K562 (cell line): Measurements from ENCODE around the gene SRCAP. TPM values are rescaled to one million over a fixed set of nuclear protein-coding genes. Genes with fewer than 3 reads are reported as not detected.
A peak's percentile ranks its signal among the peaks of the same experiment; 100 is the strongest.

ENCODE experiments used
- BRCA1 ChIP-seq, 2 experiments: fragments of 450-650 bp in 1 of 2; sonication (generic) in 1 of 2; formaldehyde crosslinking in 1 of 2; IDR thresholded peaks; 2 replicates each; pipeline versions ENCODE4 v1.5.0 to v1.6.1; 2017 to 2020; ENCODE audit warnings: mild to moderate bottlenecking in 1 of 2, missing genetic modification reagents in 1 of 2
- FIP1L1 ChIP-seq: fragments of 200-400 bp; formaldehyde crosslinking; IDR thresholded peaks from 2 replicates; pipeline ENCODE4 v1.6.1; 2018; ENCODE audit warnings: mild to moderate bottlenecking, low read depth, low read length; ENCODE audit not compliant: poor library complexity, severe bottlenecking
- FOSL1 ChIP-seq: fragments of 200-800 bp; sonication (Bioruptor generic); conservative IDR thresholded peaks from 2 replicates; pipeline ENCODE4 v1.6.1; 2016; ENCODE audit warnings: missing genetic modification characterization, missing compliant biosample characterization
- HDGF ChIP-seq: fragments of 450-650 bp; IDR thresholded peaks from 2 replicates; pipeline ENCODE4 v1.6.1; 2016
- HINFP ChIP-seq: fragments of 450-650 bp; conservative IDR thresholded peaks from 2 replicates; pipeline ENCODE4 v1.6.1; 2016; ENCODE audit warnings: missing genetic modification characterization, low read depth, mild to moderate bottlenecking, control low read depth, missing compliant biosample characterization
- HNRNPL ChIP-seq: fragments of 200-400 bp; formaldehyde crosslinking; IDR thresholded peaks from 2 replicates; pipeline ENCODE4 v1.6.1; 2017; ENCODE audit warnings: low read depth, mild to moderate bottlenecking, low read length
- MTF1 ChIP-seq: fragments of 250-450 bp; sonication (Bioruptor Pico); IDR thresholded peaks from 2 replicates; pipeline ENCODE4 v1.9.0; 2021; ENCODE audit warnings: moderate library complexity, mild to moderate bottlenecking, inconsistent platforms, borderline replicate concordance
- MYC ChIP-seq, 2 experiments: fragments of 250-450 bp in 1 of 2; sonication (Bioruptor Pico) in 1 of 2; IDR thresholded peaks; 2 replicates each; pipeline versions ENCODE4 v1.5.1 to v1.6.1; 2012 to 2021; ENCODE audit warnings: low read depth in 2 of 2, borderline replicate concordance in 1 of 2, improper control_type of control experiment in 1 of 2, low read length in 1 of 2, mild to moderate bottlenecking in 1 of 2, moderate library complexity in 1 of 2
- POLR2AphosphoS5 ChIP-seq: IDR thresholded peaks from 2 replicates; pipeline ENCODE4 v1.6.1; 2011; ENCODE audit warnings: mild to moderate bottlenecking, low read depth, low read length, moderate library complexity; ENCODE audit not compliant: control insufficient read depth, insufficient read depth
- POLR2B ChIP-seq: fragments of 450-650 bp; IDR thresholded peaks from 2 replicates; pipeline ENCODE4 v1.6.1; 2018; ENCODE audit warnings: low read depth; ENCODE audit not compliant: partially characterized antibody
- PYGO2 ChIP-seq: fragments of 450-650 bp; IDR thresholded peaks from 2 replicates; pipeline ENCODE4 v1.6.1; 2016; ENCODE audit warnings: mild to moderate bottlenecking, missing genetic modification characterization, moderate library complexity, missing compliant biosample characterization
- SRSF9 ChIP-seq: fragments of 200-400 bp; formaldehyde crosslinking; IDR thresholded peaks from 2 replicates; pipeline ENCODE4 v1.6.1; 2017; ENCODE audit warnings: low read depth, low read length, borderline replicate concordance
- YBX1 ChIP-seq: fragments of 450-650 bp; IDR thresholded peaks from 2 replicates; pipeline ENCODE4 v1.7.1; 2016; ENCODE audit warnings: mild to moderate bottlenecking
- ZC3H11A ChIP-seq: IDR thresholded peaks from 2 replicates; pipeline ENCODE4 v1.6.1; 2012; ENCODE audit warnings: low read depth, low read length, improper control_type of control experiment
- ZKSCAN8 ChIP-seq: fragments of 200-800 bp; sonication (Bioruptor generic); IDR thresholded peaks from 2 replicates; pipeline ENCODE4 v1.6.1; 2016; ENCODE audit warnings: missing genetic modification characterization, missing compliant biosample characterization
- ZNF134 ChIP-seq: fragments of 250-450 bp; sonication (Bioruptor Pico); conservative IDR thresholded peaks from 2 replicates; pipeline ENCODE4 v1.4.0; 2020
- ZNF408 ChIP-seq: fragments of 250-450 bp; sonication (Bioruptor Pico); IDR thresholded peaks from 2 replicates; pipeline ENCODE4 v1.4.0; 2020; ENCODE audit warnings: low read depth, mild to moderate bottlenecking, moderate library complexity
- polyA plus RNA-seq, 8 experiments: library from polyadenylated mRNA; depleted of rRNA in 4 of 8; stranded (reverse) in 5 of 8; unstranded in 3 of 8; fragments of >200 nt; fragmentation: Nextera tagmentation in 2 of 8; fragmentation: Illumina TruSeq in 1 of 8; extraction: Ambion mirVana in 2 of 8; extraction: Trizol in 1 of 8; gene quantifications; 2 replicates each; pipeline versions ENCODE4 v1.2.1 to v1.2.3, GENCODE V29; 2011 to 2014; ENCODE audit warnings: inconsistent platforms in 1 of 8, missing spikeins in 1 of 8
- total RNA-seq, 7 experiments: library from RNA; depleted of rRNA in 6 of 7; stranded (reverse); fragments of >200 nt in 6 of 7; fragmentation: Illumina TruSeq in 2 of 7; extraction: Trizol in 2 of 7; gene quantifications; 2 replicates each; pipeline versions ENCODE4 v1.2.1 to v1.2.3, GENCODE V29; 2011 to 2021; ENCODE audit warnings: low replicate concordance in 1 of 7
- TF ChIP-seq, protein P1 (sequence below): fragments of 450-650 bp; IDR thresholded peaks from 2 replicates; pipeline ENCODE4 v1.6.1; 2018; ENCODE audit not compliant: partially characterized antibody

The SRCAP gene
- total and polyA plus RNA-seq, 9 of the 15 experiments (the other 6 are each of a cell fraction or from before 2014, with no cell fraction given) = 0.21 to 62.6 (median 5.8) TPM

- no peak for TF ChIP-seq HINFP (tag)
- no peak for TF ChIP-seq ZC3H11A
- no peak for TF ChIP-seq PYGO2 (tag)
- peak; percentile 92 for TF ChIP-seq MYC (IDR thresholded peaks at IDR 0.05; ENCODE audit: low read depth, low read length)
- TF ChIP-seq MYC (CRISPR knock-in tag; IDR thresholded peaks at IDR 0.05; ENCODE audit: borderline replicate concordance, low read depth) = no peak; the same call in 1 of the 2 replicates
- TF ChIP-seq ZNF408 (CRISPR knock-in tag) = no peak
- TF ChIP-seq MTF1 (CRISPR knock-in tag) = no peak
- peak; percentile 77 for TF ChIP-seq POLR2AphosphoS5
- TF ChIP-seq HDGF = peak; percentile 96
- TF ChIP-seq YBX1 = no peak
- TF ChIP-seq HNRNPL = no peak
- TF ChIP-seq, protein P1, sequence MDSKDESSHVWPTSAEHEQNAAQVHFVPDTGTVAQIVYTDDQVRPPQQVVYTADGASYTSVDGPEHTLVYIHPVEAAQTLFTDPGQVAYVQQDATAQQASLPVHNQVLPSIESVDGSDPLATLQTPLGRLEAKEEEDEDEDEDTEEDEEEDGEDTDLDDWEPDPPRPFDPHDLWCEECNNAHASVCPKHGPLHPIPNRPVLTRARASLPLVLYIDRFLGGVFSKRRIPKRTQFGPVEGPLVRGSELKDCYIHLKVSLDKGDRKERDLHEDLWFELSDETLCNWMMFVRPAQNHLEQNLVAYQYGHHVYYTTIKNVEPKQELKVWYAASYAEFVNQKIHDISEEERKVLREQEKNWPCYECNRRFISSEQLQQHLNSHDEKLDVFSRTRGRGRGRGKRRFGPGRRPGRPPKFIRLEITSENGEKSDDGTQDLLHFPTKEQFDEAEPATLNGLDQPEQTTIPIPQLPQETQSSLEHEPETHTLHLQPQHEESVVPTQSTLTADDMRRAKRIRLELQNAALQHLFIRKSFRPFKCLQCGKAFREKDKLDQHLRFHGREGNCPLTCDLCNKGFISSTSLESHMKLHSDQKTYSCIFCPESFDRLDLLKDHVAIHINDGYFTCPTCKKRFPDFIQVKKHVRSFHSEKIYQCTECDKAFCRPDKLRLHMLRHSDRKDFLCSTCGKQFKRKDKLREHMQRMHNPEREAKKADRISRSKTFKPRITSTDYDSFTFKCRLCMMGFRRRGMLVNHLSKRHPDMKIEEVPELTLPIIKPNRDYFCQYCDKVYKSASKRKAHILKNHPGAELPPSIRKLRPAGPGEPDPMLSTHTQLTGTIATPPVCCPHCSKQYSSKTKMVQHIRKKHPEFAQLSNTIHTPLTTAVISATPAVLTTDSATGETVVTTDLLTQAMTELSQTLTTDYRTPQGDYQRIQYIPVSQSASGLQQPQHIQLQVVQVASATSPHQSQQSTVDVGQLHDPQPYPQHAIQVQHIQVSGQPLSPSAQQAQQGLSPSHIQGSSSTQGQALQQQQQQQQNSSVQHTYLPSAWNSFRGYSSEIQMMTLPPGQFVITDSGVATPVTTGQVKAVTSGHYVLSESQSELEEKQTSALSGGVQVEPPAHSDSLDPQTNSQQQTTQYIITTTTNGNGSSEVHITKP = no peak
- TF ChIP-seq BRCA1 (IDR thresholded peaks at IDR 0.05) = no peak
- no peak for TF ChIP-seq BRCA1 (CRISPR knock-in tag; IDR thresholded peaks at IDR 0.05)
- TF ChIP-seq SRSF9 = no peak
- no peak for TF ChIP-seq ZNF134 (CRISPR knock-in tag)
- TF ChIP-seq ZKSCAN8 (CRISPR knock-in tag) = no peak
- TF ChIP-seq POLR2B = peak; percentile 96
- TF ChIP-seq FOSL1 (tag) = peak; percentile 67
- TF ChIP-seq FIP1L1 = peak; percentile 79
Observed at GRCh38 chr16:30657866-30658730, 40.9 kb upstream of the SRCAP start, which contains the start of gene FBRS (continued).
